Adrenal gland (tissue), 5 donors: ENCODE results near the gene GABRA5.

Source experiments
- CTCF ChIP-seq, 6 experiments: fragments of 450-650 bp in 4 of 6; fragments of 200-600 bp in 2 of 6; sonication (generic) in 1 of 6; IDR thresholded peaks; 1 replicate in 5 of 6; 2 replicates in 1 of 6; pipeline versions ENCODE4 v1.5.1 to v1.8.0; 2016 to 2021; ENCODE audit warnings: antibody characterized with exemption in 6 of 6, mild to moderate bottlenecking in 2 of 6, moderate library complexity in 1 of 6
- POLR2A ChIP-seq, 2 donors: fragments of 450-650 bp; IDR thresholded peaks; one replicate each; pipeline ENCODE4 v1.6.1; 2017; ENCODE audit warnings: antibody characterized with exemption in 2 of 2, mild to moderate bottlenecking in 2 of 2, moderate library complexity in 1 of 2
- donor health status: DM: no; HTN: no; CAD: no.

- TF ChIP-seq POLR2A (IDR thresholded peaks at IDR 0.05) (no peak), CTCF (IDR thresholded peaks at IDR 0.05) (no peak)
These were observed 59.2 kb downstream of the GABRA5 start for GRCh38 chr15:26926081-26926480.
